Keratinocyte (primary cell): ENCODE results near the gene OGFOD3. TPM values are rescaled to one million over a fixed set of nuclear protein-coding genes. Genes with fewer than 3 reads are reported as not detected.

Experiments
- DNase-seq: peaks from one replicate; pipeline ENCODE4 v3.0.0-alpha.2; 2011; ENCODE audit warnings: low read depth, missing footprints, low spot score
- FAIRE-seq: peaks from 2 replicates; lab custom pipeline; 2011; peaks lifted over from hg19 to GRCh38; lab: Jason Lieb, UNC
- H2AFZ ChIP-seq: 2 replicates; pipeline ENCODE4 v1.6.0; 2012; ENCODE audit warnings: low read length, control low read depth, inconsistent platforms; ENCODE audit not compliant: control insufficient read depth
- H3K27ac ChIP-seq: 2 replicates; pipeline ENCODE4 v1.5.1; 2011; ENCODE audit warnings: low read length; ENCODE audit not compliant: control insufficient read depth, insufficient read depth
- H3K27me3 ChIP-seq: 3 replicates; pipeline ENCODE4 v1.6.0; 2011; ENCODE audit warnings: low read length; ENCODE audit not compliant: control insufficient read depth, insufficient read depth; ENCODE audit errors: extremely low read depth
- H3K36me3 ChIP-seq, 2 experiments: 2 replicates in 1 of 2; 3 replicates in 1 of 2; pipeline ENCODE4 v1.5.1; 2011; ENCODE audit warnings: low read length in 2 of 2, mild to moderate bottlenecking in 1 of 2; ENCODE audit not compliant: control insufficient read depth in 2 of 2, insufficient read depth in 2 of 2; ENCODE audit errors: extremely low read depth in 1 of 2
- H3K4me1 ChIP-seq: 3 replicates; pipeline ENCODE4 v1.5.1; 2011; ENCODE audit warnings: low read length; ENCODE audit not compliant: control insufficient read depth, insufficient read depth; ENCODE audit errors: extremely low read depth
- H3K4me2 ChIP-seq: 3 replicates; pipeline ENCODE4 v1.6.0; 2011; ENCODE audit warnings: low read depth, low read length; ENCODE audit not compliant: control insufficient read depth, insufficient read depth; ENCODE audit errors: extremely low read depth
- H3K4me3 ChIP-seq, 3 experiments: fragments of 200-600 bp in 1 of 3; sonication (generic) in 1 of 3; 2 replicates in 2 of 3; 3 replicates in 1 of 3; pipeline ENCODE4 v1.5.1; 2011 to 2016; ENCODE audit warnings: low read length in 3 of 3, mild to moderate bottlenecking in 3 of 3, control low read depth in 2 of 3, inconsistent platforms in 1 of 3, low read depth in 1 of 3, mixed read lengths in 1 of 3, mixed run types in 1 of 3, moderate library complexity in 1 of 3; ENCODE audit not compliant: control insufficient read depth in 2 of 3, insufficient read depth in 2 of 3; ENCODE audit errors: extremely low read depth in 1 of 3
- H3K79me2 ChIP-seq: 2 replicates; pipeline ENCODE4 v1.6.0; 2012; ENCODE audit warnings: low read length; ENCODE audit not compliant: control insufficient read depth, insufficient read depth
- H3K9ac ChIP-seq: 3 replicates; pipeline ENCODE4 v1.6.0; 2011; ENCODE audit warnings: low read length; ENCODE audit not compliant: control insufficient read depth, insufficient read depth; ENCODE audit errors: extremely low read depth
- H3K9me1 ChIP-seq: 3 replicates; pipeline ENCODE4 v1.6.0; 2011; ENCODE audit warnings: low read length; ENCODE audit not compliant: control insufficient read depth, insufficient read depth; ENCODE audit errors: extremely low read depth
- H3K9me3 ChIP-seq: 2 replicates; pipeline ENCODE4 v1.5.1; 2012; ENCODE audit warnings: low read depth, low read length; ENCODE audit not compliant: control insufficient read depth
- H4K20me1 ChIP-seq: 3 replicates; pipeline ENCODE4 v1.6.0; 2011; ENCODE audit warnings: low read length; ENCODE audit not compliant: control insufficient read depth, insufficient read depth; ENCODE audit errors: extremely low read depth
- EZH2 ChIP-seq: IDR thresholded peaks from one replicate; pipeline ENCODE4 v1.6.1; 2012; ENCODE audit warnings: inconsistent platforms, mild to moderate bottlenecking, low read length, moderate library complexity
- dilution Hi-C: fragments of 300-500 bp; cut with MboI; formaldehyde crosslinking; loops from one replicate; pipeline ENCODE4 v1.7.0; 2020; ENCODE audit warnings: low sequenced_read_pairs; ENCODE audit not compliant: extremely low pct_ligation_motif_present
- polyA plus RNA-seq, 5 experiments: library from polyadenylated mRNA; depleted of rRNA in 3 of 5; stranded (reverse) in 3 of 5; stranded (forward) in 1 of 5; unstranded in 1 of 5; fragments of >200 nt; gene quantifications; 1 replicate in 1 of 5; 2 replicates in 3 of 5; 3 replicates in 1 of 5; pipeline versions ENCODE4 v1.2.1 to v1.2.3, GENCODE V29; 2011 to 2012; ENCODE audit warnings: missing spikeins in 2 of 5, low read depth in 1 of 5, low replicate concordance in 1 of 5
- TF ChIP-seq, protein P1 (sequence below), 3 experiments: IDR thresholded peaks in 1 of 3; conservative IDR thresholded peaks in 1 of 3; optimal IDR thresholded peaks in 1 of 3; 2 replicates in 2 of 3; 3 replicates in 1 of 3; pipeline versions ENCODE3 to v1.5.1; 2011; ENCODE audit warnings: low read length in 3 of 3, mild to moderate bottlenecking in 3 of 3, moderate library complexity in 2 of 3, control low read depth in 1 of 3, inconsistent platforms in 1 of 3; ENCODE audit not compliant: insufficient read depth in 2 of 3; ENCODE audit errors: extremely low read depth in 1 of 3

OGFOD3 gene
- polyA plus RNA-seq, 1 donor (not counting 4 experiments of a cell fraction or from before 2014, with no cell fraction given), result 10.8 TPM

- DNase-seq, result no peak
- Histone ChIP-seq H3K9me1 (no peaks in the 10 kb centered on the region), H4K20me1 (no peaks in the 10 kb centered on the region), H3K27me3 (no peaks in the 10 kb centered on the region), H3K27ac (no peak overlapping the region), H3K9me3 (no peaks in the 10 kb centered on the region), H3K4me3 (no peak overlapping the region), H3K4me1 (peaks cover 18% of the 10 kb centered on the region), H3K4me2 (no peak overlapping the region), H3K9ac (no peak overlapping the region), H3K36me3 (no peaks in the 10 kb centered on the region), H3K79me2 (peaks cover 12% of the 10 kb centered on the region), H2AFZ (no peak overlapping the region)
- FAIRE-seq, result no peak
- dilution Hi-C loops, result no loop called here
- TF ChIP-seq, protein P1, sequence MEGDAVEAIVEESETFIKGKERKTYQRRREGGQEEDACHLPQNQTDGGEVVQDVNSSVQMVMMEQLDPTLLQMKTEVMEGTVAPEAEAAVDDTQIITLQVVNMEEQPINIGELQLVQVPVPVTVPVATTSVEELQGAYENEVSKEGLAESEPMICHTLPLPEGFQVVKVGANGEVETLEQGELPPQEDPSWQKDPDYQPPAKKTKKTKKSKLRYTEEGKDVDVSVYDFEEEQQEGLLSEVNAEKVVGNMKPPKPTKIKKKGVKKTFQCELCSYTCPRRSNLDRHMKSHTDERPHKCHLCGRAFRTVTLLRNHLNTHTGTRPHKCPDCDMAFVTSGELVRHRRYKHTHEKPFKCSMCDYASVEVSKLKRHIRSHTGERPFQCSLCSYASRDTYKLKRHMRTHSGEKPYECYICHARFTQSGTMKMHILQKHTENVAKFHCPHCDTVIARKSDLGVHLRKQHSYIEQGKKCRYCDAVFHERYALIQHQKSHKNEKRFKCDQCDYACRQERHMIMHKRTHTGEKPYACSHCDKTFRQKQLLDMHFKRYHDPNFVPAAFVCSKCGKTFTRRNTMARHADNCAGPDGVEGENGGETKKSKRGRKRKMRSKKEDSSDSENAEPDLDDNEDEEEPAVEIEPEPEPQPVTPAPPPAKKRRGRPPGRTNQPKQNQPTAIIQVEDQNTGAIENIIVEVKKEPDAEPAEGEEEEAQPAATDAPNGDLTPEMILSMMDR (optimal IDR thresholded peaks at IDR 0.05 in 1 of 3, IDR thresholded peaks at IDR 0.05 in 1 of 3, conservative IDR thresholded peaks at IDR 0.05 in 1 of 3; ENCODE audit: extremely low read depth in 1 of 3, insufficient read depth in 2 of 3, low read length in 3 of 3), result no peak
- no peak for TF ChIP-seq EZH2
Observed at GRCh38 chr17:82452162-82452561, 33.8 kb upstream of the OGFOD3 start.

- Histone ChIP-seq H4K20me1 (no peaks in the 10 kb centered on the region), H2AFZ (peak within 1 kb of the TSS; percentile 96), H3K4me2 (peak within 1 kb of the TSS; percentile 97), H3K9ac (peak within 1 kb of the TSS; percentile 81), H3K9me1 (no peaks in the 10 kb centered on the region), H3K9me3 (no peaks in the 10 kb centered on the region), H3K79me2 (peaks cover 12% of the 10 kb centered on the region), H3K27me3 (no peaks in the 10 kb centered on the region), H3K27ac (peak within 1 kb of the TSS; percentile 73), H3K4me3 (peak within 1 kb of the TSS; percentile 83 to 85 (median 84)), H3K36me3 (peaks cover 0 to 4% of the 10 kb centered on the region in 2 experiments), H3K4me1 (peaks cover 16% of the 10 kb centered on the region)
- DNase-seq (peak; percentile 30), FAIRE-seq (no peak)
- TF ChIP-seq, protein P1 (optimal IDR thresholded peaks at IDR 0.05 in 1 of 3, IDR thresholded peaks at IDR 0.05 in 1 of 3, conservative IDR thresholded peaks at IDR 0.05 in 1 of 3; ENCODE audit: extremely low read depth in 1 of 3, insufficient read depth in 2 of 3, low read length in 3 of 3), result no peak
- no peak for TF ChIP-seq EZH2
- dilution Hi-C loops, result no loop called here
Observed at GRCh38 chr17:82450357-82451106, 32.1 kb upstream of the OGFOD3 start, which contains the start of gene CYBC1. Gene CYBC1 (minus strand): TSS chr17:82450752. CDS start chr17:82449254, 1,498 bp downstream.
